GM12865 (cell line): Measurements from ENCODE around the gene ADAMTS12.

Source experiments
- DNase-seq: peaks from one replicate; pipeline ENCODE4 v3.0.0; 2010; ENCODE audit warnings: low read depth
- H3K4me3 ChIP-seq: 2 replicates; pipeline ENCODE4 v1.5.1; 2011; ENCODE audit warnings: mild to moderate bottlenecking, low read depth, low read length, control low read depth
- CTCF ChIP-seq: IDR thresholded peaks from 2 replicates; pipeline ENCODE4 v1.5.1; 2011; ENCODE audit warnings: low read length, control low read depth, low read depth, inconsistent platforms; ENCODE audit not compliant: insufficient read depth; ENCODE audit errors: missing control alignments

The ADAMTS12 gene

DNA sequence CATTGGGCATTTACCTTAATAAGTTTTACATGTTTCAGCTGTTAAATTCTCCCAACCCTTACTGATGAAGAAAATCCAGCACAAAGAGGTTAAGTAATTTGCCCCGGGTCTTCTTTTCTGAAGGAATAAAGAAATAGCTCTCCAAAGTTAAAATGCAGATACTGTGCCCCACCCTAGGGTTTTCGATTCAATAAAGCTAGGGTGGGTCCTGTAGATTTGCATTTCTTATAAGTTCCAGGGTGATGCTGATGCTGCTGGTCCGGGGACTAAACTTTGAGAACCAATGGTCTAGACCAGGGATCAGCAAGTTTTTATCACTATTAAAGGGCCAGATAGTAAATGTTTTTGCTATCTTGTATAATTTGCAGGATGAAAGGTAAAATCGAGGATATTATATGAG lies 156.7 kb downstream of the ADAMTS12 start:
- DNase-seq: no peak
- TF ChIP-seq CTCF: no peak
- no peak overlapping the region for H3K4me3 ChIP-seq

- TF ChIP-seq CTCF: no peak
- DNase-seq: no peak
- H3K4me3 ChIP-seq: no peak overlapping the region
These were observed 157.3 kb downstream of the ADAMTS12 start for GRCh38 chr5:33734537-33734936.

GRCh38 chr5:33733225-33733624 lies 158.6 kb downstream of the ADAMTS12 start:
- no peak for TF ChIP-seq CTCF

GRCh38 chr5:33726422-33727165 lies 165.2 kb downstream of the ADAMTS12 start:
- DNase-seq: no peak

More at GRCh38 chr5:33733225-33733624, 158.6 kb downstream of the ADAMTS12 start:
- no peak for DNase-seq
- no peak overlapping the region for H3K4me3 ChIP-seq

GRCh38 chr5:33725806-33726205 lies 166.0 kb downstream of the ADAMTS12 start:
- no peak for DNase-seq
- no peak for TF ChIP-seq CTCF
- no peak overlapping the region for H3K4me3 ChIP-seq

More at GRCh38 chr5:33726422-33727165, 165.2 kb downstream of the ADAMTS12 start:
- no peak overlapping the region for H3K4me3 ChIP-seq
- no peak for TF ChIP-seq CTCF

- H3K4me3 ChIP-seq: no peak overlapping the region
- no peak for TF ChIP-seq CTCF
- no peak for DNase-seq
These were observed 170.1 kb downstream of the ADAMTS12 start for GRCh38 chr5:33721491-33722200.

GRCh38 chr5:33720176-33720575 lies 171.6 kb downstream of the ADAMTS12 start:
- no peak overlapping the region for H3K4me3 ChIP-seq
- DNase-seq: no peak
- no peak for TF ChIP-seq CTCF
